DMS 273 (cell line): ENCODE results near the gene SYT17.
A peak's percentile ranks its signal among the peaks of the same experiment; 100 is the strongest.

Experiments used
- DNase-seq: peaks from one replicate; lab custom pipeline; 2025; ENCODE audit not compliant: unreplicated experiment; lab: John Stamatoyannopoulos, UW

Gene SYT17

GRCh38 chr16:19242987-19243575 is 75.0 kb downstream of the SYT17 start:
- DNase-seq: no peak

- DNase-seq: no peak
These were observed 77.4 kb downstream of the SYT17 start for GRCh38 chr16:19245326-19245925.

GRCh38 chr16:19252904-19253303 is 84.9 kb downstream of the SYT17 start:
- no peak for DNase-seq

DNA sequence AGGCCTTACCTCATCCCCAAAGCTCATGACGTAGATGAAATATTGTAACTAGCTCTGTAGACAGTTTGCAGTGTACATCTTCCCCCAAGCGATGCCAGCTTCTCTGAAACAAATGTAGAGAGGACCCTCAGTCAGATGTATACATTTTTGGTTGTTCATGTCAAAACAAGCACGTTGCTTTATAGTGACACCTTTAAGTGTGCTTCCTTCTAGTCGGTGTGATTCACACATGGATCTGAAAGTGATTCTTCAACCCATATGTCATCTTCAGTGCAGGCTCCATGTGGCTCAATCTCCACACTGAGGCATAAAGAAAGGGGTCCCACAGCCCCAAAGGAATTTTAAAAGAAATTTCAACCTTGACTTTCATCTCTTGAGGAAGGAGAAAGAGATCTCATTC is 86.6 kb downstream of the SYT17 start:
- no peak for DNase-seq

- DNase-seq: no peak
These were observed 96.2 kb downstream of the SYT17 start for GRCh38 chr16:19264123-19264673.

DNA sequence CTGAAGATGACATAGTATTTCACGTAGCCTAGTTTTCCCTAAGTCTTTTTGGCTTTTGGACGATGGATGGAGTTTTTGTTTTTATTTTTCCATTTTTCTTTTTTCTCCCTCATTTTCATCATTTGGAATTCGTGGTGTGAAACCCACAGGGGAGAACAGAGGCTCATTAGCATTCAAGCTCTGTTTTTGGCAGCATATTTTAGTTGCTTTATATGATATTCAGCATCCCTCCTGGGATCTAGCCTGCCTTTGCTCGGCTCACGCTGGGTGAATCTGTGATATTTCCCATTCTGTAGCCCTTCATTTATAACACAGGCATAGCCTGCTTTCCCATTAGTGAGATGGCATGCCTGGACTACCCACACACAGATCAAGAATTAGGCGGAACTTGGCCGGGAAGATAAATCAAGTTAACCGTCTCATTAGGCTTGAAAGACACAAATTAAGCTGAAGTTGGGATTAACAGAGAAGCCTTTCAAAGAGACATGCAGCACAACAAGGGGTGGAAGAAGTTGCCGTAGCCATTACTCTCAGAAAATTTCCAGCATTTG is 97.4 kb downstream of the SYT17 start:
- no peak for DNase-seq

- no peak for DNase-seq
These were observed 98.7 kb downstream of the SYT17 start for GRCh38 chr16:19266774-19267173.

DNA sequence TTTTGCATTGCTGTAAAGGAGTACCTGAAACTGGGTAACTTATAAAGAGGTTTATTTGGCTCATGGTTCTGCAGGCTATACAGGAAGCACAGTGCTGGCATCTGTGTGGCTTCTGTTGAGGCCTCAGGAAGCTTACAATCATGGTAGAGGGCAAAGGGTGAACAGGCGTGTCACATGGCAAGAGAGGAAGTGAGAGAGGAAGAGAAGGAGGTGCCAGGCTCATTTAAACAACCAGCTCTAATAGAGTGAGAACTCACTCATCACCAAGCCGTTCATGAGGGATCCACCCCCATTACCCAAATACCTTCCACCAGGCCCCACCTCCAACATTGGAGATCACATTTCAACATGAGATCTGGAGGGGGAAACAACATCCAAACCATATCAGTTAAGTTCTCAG is 101.1 kb downstream of the SYT17 start:
- DNase-seq: no peak

DNA sequence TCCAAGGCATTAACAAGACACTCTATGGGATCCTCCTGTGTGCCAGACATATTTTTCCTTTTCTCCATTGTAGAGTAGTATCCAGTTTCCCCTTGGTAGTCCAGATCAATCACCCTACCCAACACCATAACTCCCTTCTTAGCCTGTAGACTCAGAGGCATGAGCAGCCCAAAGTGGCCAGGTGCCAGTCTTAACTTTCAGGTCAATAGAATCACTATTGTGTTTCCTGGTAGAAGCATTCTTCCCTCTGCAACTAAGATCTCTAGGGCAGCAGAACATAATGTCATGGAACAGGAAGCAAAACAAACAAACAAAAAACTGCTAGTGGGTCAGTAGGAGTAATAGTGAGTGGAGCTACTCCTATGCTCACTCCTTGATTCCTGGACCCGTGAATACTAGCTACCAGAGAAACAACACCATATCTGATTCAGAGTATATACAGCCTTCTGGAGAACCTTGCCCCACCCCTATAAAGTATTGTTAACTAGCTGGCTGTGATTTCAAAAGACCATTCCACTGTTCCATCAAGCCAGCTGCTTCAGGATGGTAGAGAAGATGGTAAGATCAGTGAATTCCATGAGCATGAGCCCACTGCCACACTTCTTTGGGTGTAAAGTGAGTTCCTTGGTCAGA is 106.2 kb downstream of the SYT17 start:
- no peak for DNase-seq

DNA sequence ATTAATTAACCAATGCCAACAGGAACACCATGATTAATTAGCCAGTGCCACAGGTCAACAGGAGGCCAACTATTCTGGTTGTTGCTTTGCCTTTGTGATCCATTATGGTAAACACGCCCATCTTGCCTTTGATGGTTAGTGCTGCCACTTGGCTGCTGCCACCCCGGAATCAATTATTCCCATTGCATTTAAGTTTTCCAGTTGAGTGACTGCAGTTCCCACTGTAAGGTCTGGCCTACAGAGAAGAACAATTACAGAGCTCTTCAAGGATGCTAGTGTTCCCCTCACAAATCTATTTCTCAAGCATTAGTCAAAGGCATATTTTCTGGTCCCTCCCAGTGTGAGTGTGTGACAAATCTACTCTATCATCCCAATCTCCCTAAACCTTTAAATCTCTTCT is 110.4 kb downstream of the SYT17 start:
- no peak for DNase-seq

- no peak for DNase-seq
These were observed 113.2 kb downstream of the SYT17 start for GRCh38 chr16:19281246-19281645.

GRCh38 chr16:19282101-19282500 is 114.1 kb downstream of the SYT17 start:
- DNase-seq: no peak

DNA sequence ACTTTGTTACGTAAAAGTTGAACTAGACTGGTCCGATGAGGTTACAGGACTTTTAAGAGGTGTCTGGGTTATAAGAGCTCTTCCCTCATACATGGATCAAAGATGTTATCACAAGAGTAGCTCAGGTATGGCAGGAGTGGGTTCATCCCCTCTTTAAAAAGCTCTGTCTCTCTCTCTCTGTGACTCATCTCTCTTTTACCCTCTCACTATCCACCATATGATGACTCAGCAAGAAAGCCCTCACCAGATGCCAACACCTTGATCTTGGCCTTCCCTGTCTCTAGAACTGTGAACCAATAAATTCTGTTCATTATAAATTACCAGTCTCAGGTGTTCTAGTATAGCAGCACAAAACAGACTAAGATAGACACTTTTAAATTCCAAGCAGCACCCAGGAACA is 115.6 kb downstream of the SYT17 start:
- peak; percentile 39 for DNase-seq

GRCh38 chr16:19284207-19284606 is 116.2 kb downstream of the SYT17 start:
- peak; percentile 96 for DNase-seq

DNA sequence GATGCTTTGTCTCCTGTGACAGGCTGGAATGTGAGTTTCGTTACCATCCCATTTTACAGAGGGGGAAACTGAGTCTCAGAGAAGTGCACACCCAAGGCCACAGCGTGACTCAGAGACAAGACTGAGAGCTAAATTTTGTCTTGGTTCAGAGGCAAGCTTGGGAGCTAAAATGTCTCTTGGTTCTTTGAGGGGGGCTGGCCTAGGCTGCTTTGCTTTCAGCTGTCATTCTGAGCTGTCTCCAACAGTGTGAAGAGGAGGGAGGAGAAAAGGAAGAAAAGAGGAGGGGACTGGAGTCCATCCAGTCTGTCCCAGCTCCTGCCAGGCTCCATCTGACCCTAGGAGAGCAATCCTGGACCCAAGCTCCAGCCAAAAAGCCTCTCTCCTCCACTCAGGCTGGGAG is 117.4 kb downstream of the SYT17 start, which contains the start of gene CLEC19A:
Gene CLEC19A (plus strand): TSS at position 301 of the 400 bp plus-strand sequence. CDS start 121 bp downstream, outside the sequence.
- no peak for DNase-seq

DNA sequence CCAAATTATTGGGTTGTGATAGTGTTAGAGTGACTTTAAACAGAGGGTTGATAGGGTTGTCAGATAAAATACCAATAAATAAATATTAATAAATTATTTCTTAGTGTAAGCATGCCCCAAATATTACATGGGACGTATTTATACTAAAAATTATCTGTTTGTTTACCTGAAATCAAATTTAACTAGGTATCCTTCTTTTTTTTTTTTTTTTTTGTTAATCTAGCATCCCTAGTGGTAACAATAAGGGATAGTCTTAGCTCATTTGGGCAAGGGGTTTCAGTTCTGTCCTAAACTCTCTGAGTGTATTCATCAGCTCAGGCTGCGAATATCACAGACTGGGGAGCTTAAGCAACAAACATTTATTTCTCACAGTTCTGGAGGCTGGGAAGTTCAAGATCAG is 118.8 kb downstream of the SYT17 start:
- DNase-seq: no peak

GRCh38 chr16:19287241-19287640 is 119.2 kb downstream of the SYT17 start:
- no peak for DNase-seq

GRCh38 chr16:19288872-19289799 is 121.1 kb downstream of the SYT17 start:
- DNase-seq: peak; percentile 44

GRCh38 chr16:19289811-19290485 is 121.9 kb downstream of the SYT17 start:
- DNase-seq: peak; percentile 75

DNA sequence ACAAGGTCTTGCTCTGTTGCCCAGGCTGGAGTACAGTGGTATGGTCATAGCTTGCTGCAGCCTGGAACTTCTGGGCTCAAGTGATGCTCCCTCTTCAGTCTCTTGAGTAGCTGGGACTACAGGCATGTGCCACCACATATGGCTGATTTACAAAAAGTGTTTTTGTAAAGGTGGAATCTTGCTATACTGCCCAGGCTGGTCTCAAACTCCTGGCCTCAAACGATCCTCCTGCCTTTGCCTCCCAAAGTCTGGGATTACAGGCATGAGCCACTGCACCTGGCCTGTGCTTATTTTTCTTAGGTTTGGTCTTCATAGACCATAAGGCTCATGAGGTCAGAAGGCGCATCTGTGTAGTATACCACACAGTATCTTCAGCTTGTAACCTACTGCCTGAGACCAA is 122.8 kb downstream of the SYT17 start:
- DNase-seq: no peak
